HG02678 (cell line): ENCODE data around the gene ATG14.

Experiments used
- ATAC-seq: cut with Tn5 transposase; IDR thresholded peaks from one replicate; pipeline ENCODE4 v1.9.1; 2021; ENCODE audit warnings: mild to moderate bottlenecking, moderate library complexity; ENCODE audit not compliant: unreplicated experiment

The ATG14 gene

DNA sequence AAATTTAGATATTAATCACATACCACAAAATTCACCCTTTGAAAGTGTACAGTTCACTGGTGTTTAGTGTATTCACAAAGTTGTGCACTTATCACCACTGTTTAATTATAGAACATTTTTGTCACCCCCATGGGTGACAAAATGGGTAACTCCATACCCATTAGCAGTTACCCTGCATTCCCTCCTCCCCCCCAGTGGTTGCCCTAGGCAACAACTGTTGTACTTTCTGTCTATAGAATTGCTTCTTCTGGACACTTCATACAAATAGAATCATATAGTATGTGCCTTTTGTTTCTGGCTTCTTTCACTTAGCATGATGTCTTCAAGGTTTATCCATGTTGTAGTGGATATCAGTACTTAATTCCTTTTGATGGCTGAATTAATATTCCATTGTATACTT, 87.7 kb downstream of the ATG14 start:
- no peak for ATAC-seq

- no peak for ATAC-seq
Observed at GRCh38 chr14:55318694-55319093, 92.9 kb downstream of the ATG14 start.

GRCh38 chr14:55317542-55318306, 93.9 kb downstream of the ATG14 start:
- no peak for ATAC-seq

DNA sequence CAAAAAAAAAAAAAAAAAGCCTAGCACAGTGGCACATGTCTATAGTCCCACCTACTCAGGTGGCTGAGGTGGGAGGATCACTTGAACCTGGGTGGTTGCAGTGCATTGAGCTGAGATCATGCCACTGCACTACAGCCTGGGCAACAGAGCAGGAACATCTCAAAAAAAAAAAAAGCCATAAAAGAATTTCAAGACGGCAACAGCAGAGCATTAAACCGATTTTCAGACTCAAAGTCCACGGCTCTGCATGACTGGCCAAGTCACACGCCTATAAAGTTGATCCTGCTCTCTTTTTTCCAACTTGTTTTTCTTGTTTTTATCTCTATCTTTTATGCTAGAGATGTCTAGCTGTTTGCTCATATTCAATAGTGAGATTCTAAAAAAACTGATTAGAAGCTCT, 95.1 kb downstream of the ATG14 start:
- ATAC-seq: no peak
